T1000 (cell line): ENCODE results near the gene TBC1D9.

Experiments used
- DNase-seq: peaks from one replicate; lab custom pipeline; 2025; ENCODE audit warnings: mixed read lengths; lab: John Stamatoyannopoulos, UW

Gene TBC1D9

DNA sequence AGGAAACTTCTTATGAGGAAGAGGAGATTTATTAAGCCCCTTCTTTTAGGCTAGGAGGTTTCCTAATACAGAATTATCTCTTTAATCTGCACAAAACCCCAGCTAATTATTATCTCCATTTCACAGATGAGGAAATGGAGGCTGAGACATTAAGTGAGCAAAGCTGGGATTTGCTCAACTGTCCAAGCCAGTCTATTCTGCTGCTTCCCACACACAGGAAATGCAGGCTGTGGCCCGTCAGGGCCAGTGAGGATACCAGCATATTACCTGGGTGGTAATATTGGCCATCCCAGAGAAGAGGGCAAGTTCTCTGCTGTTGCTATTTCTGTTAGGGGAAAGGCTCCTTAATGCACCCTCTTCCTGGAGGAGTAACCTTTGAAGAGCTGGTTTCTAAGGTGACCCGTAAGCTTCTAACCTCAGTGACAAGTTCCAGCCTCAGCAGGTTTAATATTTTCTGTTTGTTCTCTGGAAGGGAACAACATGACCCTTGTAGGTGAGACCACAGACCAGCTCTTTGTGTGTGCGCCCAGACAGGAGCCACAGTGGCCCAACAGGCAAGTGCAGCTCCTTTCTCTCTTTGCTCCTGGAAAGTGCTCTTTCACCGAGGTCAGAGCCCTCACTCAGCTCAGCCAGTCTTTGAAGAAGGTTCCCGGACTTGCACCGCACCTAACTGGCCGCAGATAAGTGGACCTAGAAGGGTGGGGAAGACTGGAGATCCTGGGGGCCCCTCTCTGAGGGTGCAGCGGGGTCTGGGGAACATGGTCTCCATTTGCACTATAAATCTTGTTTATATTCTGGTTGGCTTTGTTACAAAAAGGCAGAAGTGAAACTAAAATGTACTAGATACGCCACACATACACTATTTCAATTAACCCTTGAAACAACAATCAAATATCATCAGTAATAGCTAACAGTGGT, 35.5 kb downstream of the TBC1D9 start:
- DNase-seq, result no peak

DNA sequence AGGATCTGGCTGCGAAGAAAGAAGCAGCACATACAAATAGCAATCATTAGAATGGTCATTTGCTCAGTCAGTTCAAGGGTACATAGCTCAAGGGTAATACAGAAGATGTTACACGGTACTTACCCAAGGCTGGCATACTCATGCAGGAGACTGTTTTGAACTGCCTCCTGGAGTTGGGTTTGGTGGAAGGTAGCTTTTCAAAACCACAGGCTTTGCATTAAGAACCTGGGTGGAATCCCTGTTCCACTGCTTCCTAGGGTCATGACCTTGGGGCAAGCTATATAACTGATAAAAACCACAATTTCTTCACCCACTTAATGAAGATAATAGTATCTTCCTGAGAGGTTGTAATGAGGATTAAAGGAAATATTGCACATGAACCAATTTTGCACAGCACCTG, 36.5 kb downstream of the TBC1D9 start:
- no peak for DNase-seq

DNA sequence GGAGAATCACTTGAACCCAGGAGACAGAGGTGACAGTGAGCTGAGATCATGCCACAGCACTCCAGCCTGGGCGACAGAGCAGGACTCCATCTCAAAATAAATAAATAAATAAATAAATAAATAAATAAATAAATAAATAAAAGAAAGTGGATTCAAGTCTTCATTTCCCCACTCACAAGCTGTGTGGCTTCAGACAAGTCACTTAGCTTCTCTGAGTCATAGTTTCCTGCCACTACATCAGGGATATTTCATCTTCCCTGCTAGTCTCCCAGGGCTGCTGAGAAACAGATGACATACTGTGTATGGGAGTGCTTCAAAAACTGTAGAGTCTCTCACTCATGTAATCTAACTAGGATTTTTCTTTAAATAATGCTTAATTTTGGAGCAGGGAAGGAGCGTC, 37.2 kb downstream of the TBC1D9 start:
- no peak for DNase-seq

- no peak for DNase-seq
Measured at GRCh38 chr4:140718241-140718952, 37.8 kb downstream of the TBC1D9 start.

DNA sequence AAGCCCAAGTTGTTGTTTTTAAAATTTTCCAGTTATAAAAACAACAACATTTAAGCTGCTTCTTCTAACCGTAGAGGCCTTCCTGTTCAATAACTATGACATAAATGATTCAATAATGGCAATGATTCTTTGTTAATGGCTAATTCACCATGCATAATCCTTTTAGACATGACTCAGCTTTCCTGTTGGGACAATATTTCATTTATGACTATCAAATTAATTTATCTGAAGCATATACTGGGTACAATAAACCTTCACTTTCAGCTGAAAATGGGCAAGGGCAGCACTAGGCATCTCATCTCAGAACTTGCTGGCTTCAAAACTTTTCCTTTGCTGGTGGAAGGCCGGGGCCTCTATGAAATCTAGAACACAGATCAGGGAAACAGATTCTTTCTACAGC, 38.9 kb downstream of the TBC1D9 start:
- no peak for DNase-seq

- DNase-seq, result no peak
Measured at GRCh38 chr4:140715119-140715518, 41.1 kb downstream of the TBC1D9 start.

DNA sequence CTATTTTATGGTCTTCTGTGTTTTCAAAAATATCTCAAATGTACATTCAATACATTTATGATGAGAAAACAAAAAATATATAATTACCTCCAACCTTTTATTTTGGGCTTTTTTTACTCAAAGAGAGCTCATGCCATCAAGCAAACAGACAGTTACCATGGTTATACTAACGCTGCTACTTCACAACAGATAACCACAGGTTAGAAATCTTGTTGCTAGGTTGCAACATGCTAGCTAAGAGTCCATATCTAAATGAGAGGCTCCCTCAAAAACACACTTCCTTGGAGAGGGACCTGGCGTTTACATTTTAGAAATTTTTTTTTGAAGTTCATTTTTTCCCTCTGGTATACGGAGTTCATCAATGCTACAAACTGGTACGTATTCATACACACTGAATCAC, 44.3 kb downstream of the TBC1D9 start:
- DNase-seq, result no peak

GRCh38 chr4:140710908-140711622, 45.1 kb downstream of the TBC1D9 start:
- DNase-seq, result no peak

- no peak for DNase-seq
Measured at GRCh38 chr4:140707325-140707724, 48.9 kb downstream of the TBC1D9 start.

DNA sequence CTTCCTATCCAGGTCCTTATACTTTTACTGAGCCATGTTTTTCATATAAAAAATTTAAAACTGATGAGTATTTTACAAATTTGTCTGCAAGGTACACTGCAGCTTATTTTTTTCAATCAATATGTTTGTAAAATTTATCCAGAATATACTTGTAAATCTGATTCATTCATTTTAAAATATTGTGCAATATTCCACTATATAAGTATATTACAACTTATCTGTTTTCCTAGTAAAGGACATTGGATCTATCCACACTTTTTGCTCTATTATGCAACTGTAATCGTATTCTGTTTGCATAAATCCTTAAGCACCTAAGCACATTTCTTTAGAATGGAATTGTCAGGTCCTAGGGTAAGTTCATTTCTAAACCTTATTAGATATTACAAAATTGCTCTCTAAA, 49.5 kb downstream of the TBC1D9 start:
- DNase-seq, result no peak

- DNase-seq, result no peak
Measured at GRCh38 chr4:140706276-140706625, 49.9 kb downstream of the TBC1D9 start.

- no peak for DNase-seq
Measured at GRCh38 chr4:140705625-140706275, 50.4 kb downstream of the TBC1D9 start.

DNA sequence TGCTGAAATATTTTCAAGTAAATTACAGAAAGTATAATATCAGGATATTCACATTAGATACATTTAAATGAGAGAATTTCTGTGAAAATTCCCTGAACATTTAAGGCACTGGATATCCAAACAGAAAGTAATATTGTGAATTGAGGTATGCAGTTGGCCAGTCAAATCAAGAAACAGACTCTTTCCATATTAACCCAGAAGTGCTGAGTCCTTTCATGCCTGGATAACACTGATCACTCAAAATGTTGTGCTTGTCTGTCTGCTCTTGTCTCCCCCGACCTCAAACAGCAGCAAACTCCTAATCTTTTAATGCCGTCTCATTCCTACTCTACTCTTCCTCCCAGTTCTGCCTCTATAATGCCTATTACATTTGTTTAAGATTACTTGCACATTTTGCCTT, 51.2 kb downstream of the TBC1D9 start:
- no peak for DNase-seq

- DNase-seq, result no peak
Measured at GRCh38 chr4:140704392-140704960, 51.7 kb downstream of the TBC1D9 start.

DNA sequence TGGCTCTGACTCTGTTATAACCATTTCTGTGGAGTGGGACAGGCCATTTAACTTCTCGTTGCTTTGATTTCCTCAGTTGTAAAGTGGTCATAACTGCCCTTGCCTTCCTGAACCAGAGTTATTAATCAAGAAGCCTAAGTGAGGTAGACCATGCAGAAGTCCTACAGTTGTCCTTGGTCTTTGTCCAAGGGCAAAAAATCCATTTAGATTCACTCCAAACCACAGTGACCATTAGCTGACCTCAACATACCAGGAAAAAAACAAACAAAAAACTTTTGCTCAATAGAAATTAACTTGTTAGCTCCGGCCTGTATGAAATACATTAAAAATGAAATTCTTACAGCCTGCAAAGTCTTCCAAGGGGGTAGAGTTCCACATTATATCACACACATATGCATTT, 52.7 kb downstream of the TBC1D9 start:
- DNase-seq, result no peak

DNA sequence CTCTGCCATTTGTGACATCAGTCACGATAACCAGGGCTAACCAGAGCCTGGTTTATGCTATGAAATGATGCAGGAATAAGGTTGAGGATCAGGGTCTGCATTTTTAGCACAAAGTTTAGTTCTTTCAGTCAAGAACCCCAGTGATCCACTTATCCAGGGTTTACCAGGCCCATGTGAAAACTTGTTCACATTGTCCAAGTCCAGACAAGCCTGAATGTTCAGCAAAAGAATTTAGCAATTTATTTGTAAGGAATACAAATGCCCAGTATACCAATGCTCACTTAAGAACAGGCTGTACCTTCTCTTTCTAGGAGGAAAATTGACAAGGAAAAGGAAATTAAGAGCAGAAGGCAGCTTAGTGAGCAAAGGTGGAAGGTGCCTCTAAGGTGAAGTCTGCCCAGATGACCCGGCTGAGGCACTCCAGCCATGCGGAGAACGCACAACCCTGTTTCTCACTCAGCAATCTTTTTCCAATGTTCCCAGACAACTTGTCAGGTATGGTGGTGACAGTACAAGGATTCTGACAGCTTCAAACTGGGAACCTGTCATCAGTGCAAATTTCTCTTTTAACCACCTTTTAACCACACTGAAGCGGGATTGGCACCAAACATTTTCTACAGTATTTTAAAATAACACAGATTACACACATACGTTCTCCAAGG, 54.0 kb downstream of the TBC1D9 start:
- no peak for DNase-seq

GRCh38 chr4:140701071-140701470, 55.1 kb downstream of the TBC1D9 start:
- DNase-seq, result no peak

- DNase-seq, result no peak
Measured at GRCh38 chr4:140697709-140698560, 58.2 kb downstream of the TBC1D9 start.

GRCh38 chr4:140695483-140695882, 60.7 kb downstream of the TBC1D9 start:
- DNase-seq, result no peak

GRCh38 chr4:140693562-140693961, 62.6 kb downstream of the TBC1D9 start:
- no peak for DNase-seq
